Measurements from ENCODE around the gene LRRC8D. TPM values are rescaled to one million over a fixed set of nuclear protein-coding genes. Genes with fewer than 3 reads are reported as not detected.

LRRC8D gene
- total RNA-seq, 1 experiment from 2014 or later = 22.3 TPM

- CTCF ChIA-PET = no interaction called here
- DNase-seq = no peak
- H3K27ac Mint-ChIP-seq (ENCODE audit: unreplicated experiment) = no peak overlapping the region
- peaks cover 10% of the 10 kb centered on the region for H3K36me3 Mint-ChIP-seq (ENCODE audit: insufficient read depth, unreplicated experiment)
- peaks cover 61% of the 10 kb centered on the region for H3K4me1 Mint-ChIP-seq (ENCODE audit: low read depth, unreplicated experiment)
- no peaks in the 10 kb centered on the region for H3K9me3 Mint-ChIP-seq (ENCODE audit: low read depth, unreplicated experiment)
- no TSS peak for BruUV-seq (replicated peaks)
- no peaks in the 10 kb centered on the region for H3K27me3 Mint-ChIP-seq (ENCODE audit: unreplicated experiment)
- intact Hi-C loops (cut with micrococcal nuclease; ENCODE audit: unreplicated experiment) = no loop called here
- TF ChIP-seq CTCF (IDR thresholded peaks at IDR 0.05; ENCODE audit: unreplicated experiment) = no peak
- no peak overlapping the region for H3K4me3 Mint-ChIP-seq (ENCODE audit: low read depth, unreplicated experiment)
These were observed 68.4 kb downstream of the LRRC8D start for GRCh38 chr1:89889323-89889615.

- DNase-seq = peak; percentile 67
- H3K27ac Mint-ChIP-seq (ENCODE audit: unreplicated experiment) = peak overlapping the region; percentile 82
- peaks cover 57% of the 10 kb centered on the region for H3K4me1 Mint-ChIP-seq (ENCODE audit: low read depth, unreplicated experiment)
- no peaks in the 10 kb centered on the region for H3K9me3 Mint-ChIP-seq (ENCODE audit: low read depth, unreplicated experiment)
- no peak for TF ChIP-seq CTCF (IDR thresholded peaks at IDR 0.05; ENCODE audit: unreplicated experiment)
- intact Hi-C loops (cut with micrococcal nuclease; ENCODE audit: unreplicated experiment) = loop anchor here (2.0 kb wide), 1 partner anchor 17 kb away; no protein-coding TSS in a partner anchor
- H3K36me3 Mint-ChIP-seq (ENCODE audit: insufficient read depth, unreplicated experiment) = peaks cover 10% of the 10 kb centered on the region
- BruUV-seq (replicated peaks) = no TSS peak
- H3K27me3 Mint-ChIP-seq (ENCODE audit: unreplicated experiment) = no peaks in the 10 kb centered on the region
- CTCF ChIA-PET = interaction anchor here (0.7 to 1.2 kb wide), 2 partner anchors 12 to 610 kb away, joined by 3 to 4 read pairs; no protein-coding TSS in a partner anchor
- peak overlapping the region; percentile 34 for H3K4me3 Mint-ChIP-seq (ENCODE audit: low read depth, unreplicated experiment)
These were observed 69.4 kb downstream of the LRRC8D start for GRCh38 chr1:89890085-89890752.

- Mint-ChIP-seq H3K36me3 (ENCODE audit: insufficient read depth, unreplicated experiment) (peaks cover 10% of the 10 kb centered on the region), H3K4me3 (ENCODE audit: low read depth, unreplicated experiment) (no peak overlapping the region), H3K4me1 (ENCODE audit: low read depth, unreplicated experiment) (peaks cover 45% of the 10 kb centered on the region), H3K27me3 (ENCODE audit: unreplicated experiment) (no peaks in the 10 kb centered on the region), H3K27ac (ENCODE audit: unreplicated experiment) (no peak overlapping the region), H3K9me3 (ENCODE audit: low read depth, unreplicated experiment) (no peaks in the 10 kb centered on the region)
- no peak for TF ChIP-seq CTCF (IDR thresholded peaks at IDR 0.05; ENCODE audit: unreplicated experiment)
- BruUV-seq (replicated peaks) = no TSS peak
- CTCF ChIA-PET = interaction anchor here (0.6 kb wide), 1 partner anchor 85 kb away, joined by 4 read pairs; no protein-coding TSS in a partner anchor
- intact Hi-C loops (cut with micrococcal nuclease; ENCODE audit: unreplicated experiment) = no loop called here
- no peak for DNase-seq
These were observed 72.0 kb downstream of the LRRC8D start for GRCh38 chr1:89892816-89893215.

GRCh38 chr1:89894210-89895201 is 73.7 kb downstream of the LRRC8D start:
- no peak for DNase-seq
- peaks cover 10% of the 10 kb centered on the region for H3K36me3 Mint-ChIP-seq (ENCODE audit: insufficient read depth, unreplicated experiment)
- intact Hi-C loops (cut with micrococcal nuclease; ENCODE audit: unreplicated experiment) = no loop called here
- no peak overlapping the region for H3K27ac Mint-ChIP-seq (ENCODE audit: unreplicated experiment)
- no peaks in the 10 kb centered on the region for H3K9me3 Mint-ChIP-seq (ENCODE audit: low read depth, unreplicated experiment)
- CTCF ChIA-PET = no interaction called here
- no peaks in the 10 kb centered on the region for H3K27me3 Mint-ChIP-seq (ENCODE audit: unreplicated experiment)
- H3K4me1 Mint-ChIP-seq (ENCODE audit: low read depth, unreplicated experiment) = peaks cover 36% of the 10 kb centered on the region
- H3K4me3 Mint-ChIP-seq (ENCODE audit: low read depth, unreplicated experiment) = no peak overlapping the region
- TF ChIP-seq CTCF (IDR thresholded peaks at IDR 0.05; ENCODE audit: unreplicated experiment) = no peak
- BruUV-seq (replicated peaks) = no TSS peak

All from Calu3 (cell line).